DMS114 treated with DMSO at 0.1 percent for 48 hours (cell line): Measurements from ENCODE around the gene ZNF614.
"Not testable (repeated sequence)": the region's sequence is repeated elsewhere in the genome, so short reads cannot be mapped to it uniquely, and the experiment has no call there.

Experiments
- DNase-seq: peaks from one replicate; lab custom pipeline; 2025; ENCODE audit not compliant: unreplicated experiment; lab: John Stamatoyannopoulos, UW

ZNF614 gene

DNA sequence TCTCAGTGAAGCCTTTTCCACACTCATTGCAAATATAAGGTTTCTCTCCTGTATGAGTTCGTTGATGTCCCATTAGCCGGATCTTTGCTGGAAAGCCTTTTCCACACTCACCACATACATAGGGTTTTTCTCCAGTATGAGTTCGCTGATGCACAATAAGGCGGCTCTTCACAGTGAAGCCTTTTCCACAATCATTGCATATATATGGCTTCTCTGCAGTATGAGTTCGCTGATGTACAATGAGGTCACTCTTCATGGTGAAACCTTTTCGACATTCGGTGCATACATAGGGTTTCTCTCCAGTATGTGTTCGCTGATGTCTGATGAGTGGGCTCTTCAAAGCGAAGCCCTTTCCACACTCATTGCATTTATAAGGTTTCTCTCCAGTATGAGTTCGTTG is 34.8 kb downstream of the ZNF614 start:
- DNase-seq: no peak

- peak; percentile 91 for DNase-seq
Observed at GRCh38 chr19:51986309-51987291, 41.6 kb downstream of the ZNF614 start, which contains the start of gene ZNF350. Gene ZNF350, minus strand, starts transcription at chr19:51986840. Its CDS starts 12,480 bp downstream, at chr19:51974360.

DNA sequence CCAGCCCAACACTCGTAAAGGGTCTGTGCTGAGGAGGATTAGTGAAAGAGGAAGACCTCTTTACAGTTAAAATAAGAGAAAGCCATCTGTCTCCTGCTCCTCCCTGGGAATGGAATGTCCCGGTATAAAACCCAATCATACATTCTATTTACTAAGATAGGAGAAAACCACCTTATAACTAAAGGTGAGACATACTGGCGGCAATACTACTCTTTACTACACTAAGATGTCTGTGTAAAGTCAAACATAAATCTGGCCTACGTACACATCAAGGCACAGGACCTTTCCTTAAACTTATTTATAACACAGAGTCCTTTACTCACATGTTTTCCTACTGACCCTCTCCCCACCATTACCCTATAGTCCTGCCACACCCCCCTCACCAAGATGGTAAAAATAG is 44.8 kb downstream of the ZNF614 start:
- no peak for DNase-seq

- DNase-seq: not testable (repeated sequence)
Observed at GRCh38 chr19:51980926-51981325, 47.3 kb downstream of the ZNF614 start.

DNA sequence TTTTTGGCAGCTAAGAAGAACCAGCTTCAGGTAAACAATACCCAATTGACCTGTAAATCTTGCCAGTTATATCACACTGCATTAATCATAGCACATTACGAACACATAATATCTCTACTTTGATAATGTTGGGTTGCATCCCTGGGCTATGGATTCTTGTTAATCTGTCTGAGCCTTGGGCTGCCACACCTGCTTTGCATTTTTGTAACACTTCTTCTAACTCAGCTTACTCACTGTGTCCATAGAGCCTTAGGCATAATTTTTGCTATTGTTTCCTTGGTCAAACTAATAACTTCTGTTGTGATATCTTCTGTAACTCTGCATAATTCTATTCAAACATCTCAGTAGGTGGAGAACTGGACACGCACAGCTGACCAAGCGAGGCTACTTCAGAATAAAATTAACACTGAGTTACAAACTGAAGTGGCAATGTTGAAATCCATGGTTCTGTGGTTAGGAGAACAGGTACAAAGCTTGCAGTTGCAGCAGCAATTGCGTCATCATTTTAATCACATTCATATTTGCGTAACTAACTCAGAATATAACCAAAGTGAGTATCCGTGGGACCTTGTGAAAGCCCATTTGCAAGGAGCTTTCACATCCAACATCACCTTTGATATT is 48.0 kb downstream of the ZNF614 start:
- DNase-seq: no peak

DNA sequence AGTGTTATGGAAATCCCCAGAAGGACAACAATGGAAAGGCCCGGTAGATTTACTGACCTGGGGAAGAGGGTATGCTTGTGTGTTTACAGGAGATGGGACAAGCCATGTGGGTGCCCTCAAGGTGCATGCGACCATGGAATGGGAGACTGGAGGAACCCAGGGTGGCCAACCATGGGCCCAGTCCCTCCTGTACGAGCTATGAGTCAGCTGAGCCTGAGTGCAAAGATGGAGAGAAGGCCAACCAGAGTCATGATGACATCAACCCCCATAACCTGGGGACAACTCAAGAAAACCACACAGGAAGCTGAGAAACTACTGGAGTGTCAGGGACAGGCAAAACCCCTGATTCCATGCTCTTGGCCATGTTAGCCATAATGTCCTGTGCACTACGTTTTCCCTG is 49.3 kb downstream of the ZNF614 start:
- no peak for DNase-seq

GRCh38 chr19:51977346-51977745 is 50.8 kb downstream of the ZNF614 start:
- DNase-seq: no peak

DNA sequence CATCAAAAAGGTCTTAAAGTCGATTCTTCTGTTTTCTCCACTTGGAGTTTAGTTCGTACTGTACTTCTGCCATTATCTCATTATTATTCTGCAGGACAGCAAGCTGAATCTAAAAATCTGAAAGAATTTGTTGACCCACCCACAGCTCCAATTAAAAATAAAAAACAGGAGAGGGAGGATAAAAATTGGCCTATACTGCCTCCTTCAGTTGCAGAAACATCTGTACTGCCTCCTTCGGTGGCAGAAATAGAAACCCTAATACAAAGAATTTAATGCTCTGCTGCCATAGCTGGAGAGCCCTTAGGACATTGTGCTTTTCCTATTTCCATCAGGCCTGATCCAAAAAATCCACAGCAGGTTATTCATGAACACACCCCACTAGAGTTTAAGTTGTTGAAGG is 51.3 kb downstream of the ZNF614 start:
- DNase-seq: no peak

- DNase-seq: not testable (repeated sequence)
Observed at GRCh38 chr19:51975787-51976186, 52.4 kb downstream of the ZNF614 start.

GRCh38 chr19:51971624-51972023 is 56.6 kb downstream of the ZNF614 start:
- no peak for DNase-seq

DNA sequence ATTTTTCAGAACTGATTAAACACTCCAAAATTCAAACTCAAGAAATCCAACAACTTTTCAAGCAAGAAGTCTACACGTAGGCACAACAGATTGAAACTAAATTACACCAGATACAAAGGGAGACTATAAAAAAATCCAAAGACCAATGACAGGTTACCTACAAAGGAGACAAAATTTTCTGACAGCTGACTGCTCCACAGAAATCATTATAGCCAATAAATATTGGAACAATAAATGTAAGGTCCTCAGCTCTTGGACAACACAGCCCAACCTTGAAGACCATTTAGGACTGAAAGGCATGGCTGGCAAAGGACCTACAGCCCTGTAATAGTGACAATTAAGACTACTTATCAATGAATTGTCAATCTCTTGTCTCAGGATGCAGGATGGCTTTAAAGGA is 57.5 kb downstream of the ZNF614 start:
- no peak for DNase-seq

GRCh38 chr19:51965583-51965982 is 62.6 kb downstream of the ZNF614 start:
- no peak for DNase-seq
